NCI-H1092 (cell line): ENCODE data around the gene OGDH.

Experiments
- DNase-seq: peaks from one replicate; lab custom pipeline; 2025; lab: John Stamatoyannopoulos, UW

Gene OGDH

GRCh38 chr7:44618045-44618444 is 11.6 kb downstream of the OGDH start:
- DNase-seq, result no peak

- DNase-seq, result no peak
Observed at GRCh38 chr7:44618753-44619152, 12.3 kb downstream of the OGDH start.

GRCh38 chr7:44621034-44621749 is 14.8 kb downstream of the OGDH start:
- no peak for DNase-seq

- no peak for DNase-seq
Observed at GRCh38 chr7:44621750-44622103, 15.3 kb downstream of the OGDH start.

- no peak for DNase-seq
Observed at GRCh38 chr7:44622342-44623151, 16.1 kb downstream of the OGDH start.

- DNase-seq, result no peak
Observed at GRCh38 chr7:44624318-44624717, 17.9 kb downstream of the OGDH start.

- no peak for DNase-seq
Observed at GRCh38 chr7:44625526-44626471, 19.4 kb downstream of the OGDH start.

- no peak for DNase-seq
Observed at GRCh38 chr7:44626620-44627019, 20.2 kb downstream of the OGDH start.

GRCh38 chr7:44629829-44630522 is 23.5 kb downstream of the OGDH start:
- DNase-seq, result no peak

- no peak for DNase-seq
Observed at GRCh38 chr7:44630792-44631457, 24.5 kb downstream of the OGDH start.

- DNase-seq, result no peak
Observed at GRCh38 chr7:44631458-44632115, 25.2 kb downstream of the OGDH start.

- DNase-seq, result no peak
Observed at GRCh38 chr7:44632196-44632595, 25.8 kb downstream of the OGDH start.

GRCh38 chr7:44633254-44634186 is 27.1 kb downstream of the OGDH start:
- no peak for DNase-seq

- DNase-seq, result no peak
Observed at GRCh38 chr7:44634187-44634838, 27.9 kb downstream of the OGDH start.

- DNase-seq, result no peak
Observed at GRCh38 chr7:44634839-44635591, 28.6 kb downstream of the OGDH start.

GRCh38 chr7:44636041-44636584 is 29.7 kb downstream of the OGDH start:
- no peak for DNase-seq

GRCh38 chr7:44636926-44637325 is 30.5 kb downstream of the OGDH start:
- no peak for DNase-seq
